Keratinocyte (primary cell): ENCODE measurements around the gene MARCHF6. TPM values are rescaled to one million over a fixed set of nuclear protein-coding genes. Genes with fewer than 3 reads are reported as not detected.

ENCODE experiments used
- DNase-seq: peaks from one replicate; pipeline ENCODE4 v3.0.0-alpha.2; 2011; ENCODE audit warnings: low read depth, missing footprints, low spot score
- FAIRE-seq: peaks from 2 replicates; lab custom pipeline; 2011; peaks lifted over from hg19 to GRCh38; lab: Jason Lieb, UNC
- H2AFZ ChIP-seq: 2 replicates; pipeline ENCODE4 v1.6.0; 2012; ENCODE audit warnings: low read length, control low read depth, inconsistent platforms; ENCODE audit not compliant: control insufficient read depth
- H3K27ac ChIP-seq: 2 replicates; pipeline ENCODE4 v1.5.1; 2011; ENCODE audit warnings: low read length; ENCODE audit not compliant: control insufficient read depth, insufficient read depth
- H3K27me3 ChIP-seq: 3 replicates; pipeline ENCODE4 v1.6.0; 2011; ENCODE audit warnings: low read length; ENCODE audit not compliant: control insufficient read depth, insufficient read depth; ENCODE audit errors: extremely low read depth
- H3K36me3 ChIP-seq, 2 experiments: 2 replicates in 1 of 2; 3 replicates in 1 of 2; pipeline ENCODE4 v1.5.1; 2011; ENCODE audit warnings: low read length in 2 of 2, mild to moderate bottlenecking in 1 of 2; ENCODE audit not compliant: control insufficient read depth in 2 of 2, insufficient read depth in 2 of 2; ENCODE audit errors: extremely low read depth in 1 of 2
- H3K4me1 ChIP-seq: 3 replicates; pipeline ENCODE4 v1.5.1; 2011; ENCODE audit warnings: low read length; ENCODE audit not compliant: control insufficient read depth, insufficient read depth; ENCODE audit errors: extremely low read depth
- H3K4me2 ChIP-seq: 3 replicates; pipeline ENCODE4 v1.6.0; 2011; ENCODE audit warnings: low read depth, low read length; ENCODE audit not compliant: control insufficient read depth, insufficient read depth; ENCODE audit errors: extremely low read depth
- H3K4me3 ChIP-seq, 3 experiments: fragments of 200-600 bp in 1 of 3; sonication (generic) in 1 of 3; 2 replicates in 2 of 3; 3 replicates in 1 of 3; pipeline ENCODE4 v1.5.1; 2011 to 2016; ENCODE audit warnings: low read length in 3 of 3, mild to moderate bottlenecking in 3 of 3, control low read depth in 2 of 3, inconsistent platforms in 1 of 3, low read depth in 1 of 3, mixed read lengths in 1 of 3, mixed run types in 1 of 3, moderate library complexity in 1 of 3; ENCODE audit not compliant: control insufficient read depth in 2 of 3, insufficient read depth in 2 of 3; ENCODE audit errors: extremely low read depth in 1 of 3
- H3K79me2 ChIP-seq: 2 replicates; pipeline ENCODE4 v1.6.0; 2012; ENCODE audit warnings: low read length; ENCODE audit not compliant: control insufficient read depth, insufficient read depth
- H3K9ac ChIP-seq: 3 replicates; pipeline ENCODE4 v1.6.0; 2011; ENCODE audit warnings: low read length; ENCODE audit not compliant: control insufficient read depth, insufficient read depth; ENCODE audit errors: extremely low read depth
- H3K9me1 ChIP-seq: 3 replicates; pipeline ENCODE4 v1.6.0; 2011; ENCODE audit warnings: low read length; ENCODE audit not compliant: control insufficient read depth, insufficient read depth; ENCODE audit errors: extremely low read depth
- H3K9me3 ChIP-seq: 2 replicates; pipeline ENCODE4 v1.5.1; 2012; ENCODE audit warnings: low read depth, low read length; ENCODE audit not compliant: control insufficient read depth
- H4K20me1 ChIP-seq: 3 replicates; pipeline ENCODE4 v1.6.0; 2011; ENCODE audit warnings: low read length; ENCODE audit not compliant: control insufficient read depth, insufficient read depth; ENCODE audit errors: extremely low read depth
- EZH2 ChIP-seq: IDR thresholded peaks from one replicate; pipeline ENCODE4 v1.6.1; 2012; ENCODE audit warnings: inconsistent platforms, mild to moderate bottlenecking, low read length, moderate library complexity
- dilution Hi-C: fragments of 300-500 bp; cut with MboI; formaldehyde crosslinking; loops from one replicate; pipeline ENCODE4 v1.7.0; 2020; ENCODE audit warnings: low sequenced_read_pairs; ENCODE audit not compliant: extremely low pct_ligation_motif_present
- polyA minus RNA-seq, 3 experiments: library from RNA; depleted of rRNA, polyadenylated mRNA; stranded (reverse); fragments of >200 nt; gene quantifications; 1 replicate in 1 of 3; 2 replicates in 1 of 3; 3 replicates in 1 of 3; pipeline ENCODE4 v1.2.3, GENCODE V29; 2011
- polyA plus RNA-seq, 5 experiments: library from polyadenylated mRNA; depleted of rRNA in 3 of 5; stranded (reverse) in 3 of 5; stranded (forward) in 1 of 5; unstranded in 1 of 5; fragments of >200 nt; gene quantifications; 1 replicate in 1 of 5; 2 replicates in 3 of 5; 3 replicates in 1 of 5; pipeline versions ENCODE4 v1.2.1 to v1.2.3, GENCODE V29; 2011 to 2012; ENCODE audit warnings: missing spikeins in 2 of 5, low read depth in 1 of 5, low replicate concordance in 1 of 5
- TF ChIP-seq, protein P1 (sequence below), 3 experiments: IDR thresholded peaks in 1 of 3; conservative IDR thresholded peaks in 1 of 3; optimal IDR thresholded peaks in 1 of 3; 2 replicates in 2 of 3; 3 replicates in 1 of 3; pipeline versions ENCODE3 to v1.5.1; 2011; ENCODE audit warnings: low read length in 3 of 3, mild to moderate bottlenecking in 3 of 3, moderate library complexity in 2 of 3, control low read depth in 1 of 3, inconsistent platforms in 1 of 3; ENCODE audit not compliant: insufficient read depth in 2 of 3; ENCODE audit errors: extremely low read depth in 1 of 3

MARCHF6 gene
- 92.6 to 196 TPM (median 174 TPM) in 3 replicates for polyA plus RNA-seq
- 40.3 TPM for polyA plus RNA-seq (2011; ENCODE audit: low read depth)
- 16.5 and 34.1 TPM in 2 replicates for polyA plus RNA-seq (2011; cell fraction: cytosol; rRNA removed)
- 240 and 286 TPM in 2 replicates for polyA plus RNA-seq (2011; cell fraction: nucleus; rRNA removed)
- polyA plus RNA-seq (2012; ENCODE audit: low replicate concordance), result 66.5 and 72.3 TPM in 2 replicates
- 150 to 372 TPM (median 305 TPM) in 3 replicates for polyA minus RNA-seq
- 107 TPM for polyA minus RNA-seq (2011; cell fraction: cytosol; rRNA and poly(A)+ RNA removed)
- 256 and 714 TPM in 2 replicates for polyA minus RNA-seq (2011; cell fraction: nucleus; rRNA and poly(A)+ RNA removed)

- dilution Hi-C loops, result no loop called here
- H2AFZ ChIP-seq, result peak within 1 kb of the TSS; percentile 70
- no peaks in the 10 kb centered on the region for H3K9me1 ChIP-seq
- H3K4me3 ChIP-seq, result peak within 1 kb of the TSS; percentile 70 to 96 (median 90)
- peaks cover 27% of the 10 kb centered on the region for H3K4me1 ChIP-seq
- DNase-seq, result peak; percentile 69
- H3K27me3 ChIP-seq, result no peaks in the 10 kb centered on the region
- peak within 1 kb of the TSS; percentile 97 for H3K27ac ChIP-seq
- H3K4me2 ChIP-seq, result peak within 1 kb of the TSS; percentile 99
- no peak for TF ChIP-seq EZH2
- TF ChIP-seq, protein P1, sequence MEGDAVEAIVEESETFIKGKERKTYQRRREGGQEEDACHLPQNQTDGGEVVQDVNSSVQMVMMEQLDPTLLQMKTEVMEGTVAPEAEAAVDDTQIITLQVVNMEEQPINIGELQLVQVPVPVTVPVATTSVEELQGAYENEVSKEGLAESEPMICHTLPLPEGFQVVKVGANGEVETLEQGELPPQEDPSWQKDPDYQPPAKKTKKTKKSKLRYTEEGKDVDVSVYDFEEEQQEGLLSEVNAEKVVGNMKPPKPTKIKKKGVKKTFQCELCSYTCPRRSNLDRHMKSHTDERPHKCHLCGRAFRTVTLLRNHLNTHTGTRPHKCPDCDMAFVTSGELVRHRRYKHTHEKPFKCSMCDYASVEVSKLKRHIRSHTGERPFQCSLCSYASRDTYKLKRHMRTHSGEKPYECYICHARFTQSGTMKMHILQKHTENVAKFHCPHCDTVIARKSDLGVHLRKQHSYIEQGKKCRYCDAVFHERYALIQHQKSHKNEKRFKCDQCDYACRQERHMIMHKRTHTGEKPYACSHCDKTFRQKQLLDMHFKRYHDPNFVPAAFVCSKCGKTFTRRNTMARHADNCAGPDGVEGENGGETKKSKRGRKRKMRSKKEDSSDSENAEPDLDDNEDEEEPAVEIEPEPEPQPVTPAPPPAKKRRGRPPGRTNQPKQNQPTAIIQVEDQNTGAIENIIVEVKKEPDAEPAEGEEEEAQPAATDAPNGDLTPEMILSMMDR (optimal IDR thresholded peaks at IDR 0.05 in 1 of 3, IDR thresholded peaks at IDR 0.05 in 1 of 3, conservative IDR thresholded peaks at IDR 0.05 in 1 of 3; ENCODE audit: extremely low read depth in 1 of 3, insufficient read depth in 2 of 3, low read length in 3 of 3), result no peak
- H3K36me3 ChIP-seq, result no peaks in the 10 kb centered on the region
- no peaks in the 10 kb centered on the region for H3K9me3 ChIP-seq
- peak within 1 kb of the TSS; percentile 96 for H3K9ac ChIP-seq
- peak; percentile 29 for FAIRE-seq
- peaks cover 47% of the 10 kb centered on the region for H3K79me2 ChIP-seq
- H4K20me1 ChIP-seq, result peaks cover 2% of the 10 kb centered on the region
Observed at GRCh38 chr5:10353241-10354047, at the start of gene MARCHF6. TSS of gene MARCHF6 (plus strand) at chr5:10353695. CDS start at chr5:10353899, 204 bp downstream.

DNA sequence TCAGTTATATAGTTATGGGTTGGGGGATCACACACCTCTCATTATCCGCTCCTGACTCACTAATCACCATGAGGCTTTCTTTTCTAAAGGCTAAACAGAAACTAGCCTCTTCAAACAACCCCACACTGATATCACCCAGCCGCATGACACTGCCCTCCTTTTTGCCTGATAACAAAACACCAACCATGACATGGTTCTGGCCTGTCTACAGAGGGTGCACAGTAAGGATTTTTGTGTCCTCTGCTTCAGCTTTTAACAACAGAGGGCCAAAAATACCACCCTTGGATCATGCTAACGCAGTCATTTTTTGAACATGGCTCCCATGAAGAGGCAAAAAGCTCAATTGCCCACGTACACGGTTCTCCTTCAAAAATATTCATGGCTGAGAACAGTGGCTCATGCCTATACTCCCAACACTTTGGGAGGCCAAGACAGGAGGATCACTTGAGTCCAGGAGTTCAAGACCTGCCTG is 49.8 kb upstream of the MARCHF6 start:
- H3K4me3 ChIP-seq, result no peak overlapping the region
- no peak for FAIRE-seq
- peaks cover 22% of the 10 kb centered on the region for H3K4me1 ChIP-seq
- H3K9me3 ChIP-seq, result no peaks in the 10 kb centered on the region
- no peaks in the 10 kb centered on the region for H4K20me1 ChIP-seq
- no peaks in the 10 kb centered on the region for H3K36me3 ChIP-seq
- DNase-seq, result no peak
- dilution Hi-C loops, result no loop called here
- no peak overlapping the region for H3K4me2 ChIP-seq
- no peaks in the 10 kb centered on the region for H3K27me3 ChIP-seq
- H3K9ac ChIP-seq, result no peak overlapping the region
- no peak overlapping the region for H2AFZ ChIP-seq
- no peaks in the 10 kb centered on the region for H3K9me1 ChIP-seq
- no peaks in the 10 kb centered on the region for H3K79me2 ChIP-seq
- no peak for TF ChIP-seq EZH2
- TF ChIP-seq, protein P1 (optimal IDR thresholded peaks at IDR 0.05 in 1 of 3, IDR thresholded peaks at IDR 0.05 in 1 of 3, conservative IDR thresholded peaks at IDR 0.05 in 1 of 3; ENCODE audit: extremely low read depth in 1 of 3, insufficient read depth in 2 of 3, low read length in 3 of 3), result no peak
- no peak overlapping the region for H3K27ac ChIP-seq
